HG03064 (cell line): Measurements from ENCODE around the gene RPLP2.

ENCODE experiments used
- ATAC-seq: cut with Tn5 transposase; IDR thresholded peaks from one replicate; pipeline ENCODE4 v1.9.1; 2021; ENCODE audit warnings: low read depth; ENCODE audit not compliant: unreplicated experiment

The RPLP2 gene

DNA sequence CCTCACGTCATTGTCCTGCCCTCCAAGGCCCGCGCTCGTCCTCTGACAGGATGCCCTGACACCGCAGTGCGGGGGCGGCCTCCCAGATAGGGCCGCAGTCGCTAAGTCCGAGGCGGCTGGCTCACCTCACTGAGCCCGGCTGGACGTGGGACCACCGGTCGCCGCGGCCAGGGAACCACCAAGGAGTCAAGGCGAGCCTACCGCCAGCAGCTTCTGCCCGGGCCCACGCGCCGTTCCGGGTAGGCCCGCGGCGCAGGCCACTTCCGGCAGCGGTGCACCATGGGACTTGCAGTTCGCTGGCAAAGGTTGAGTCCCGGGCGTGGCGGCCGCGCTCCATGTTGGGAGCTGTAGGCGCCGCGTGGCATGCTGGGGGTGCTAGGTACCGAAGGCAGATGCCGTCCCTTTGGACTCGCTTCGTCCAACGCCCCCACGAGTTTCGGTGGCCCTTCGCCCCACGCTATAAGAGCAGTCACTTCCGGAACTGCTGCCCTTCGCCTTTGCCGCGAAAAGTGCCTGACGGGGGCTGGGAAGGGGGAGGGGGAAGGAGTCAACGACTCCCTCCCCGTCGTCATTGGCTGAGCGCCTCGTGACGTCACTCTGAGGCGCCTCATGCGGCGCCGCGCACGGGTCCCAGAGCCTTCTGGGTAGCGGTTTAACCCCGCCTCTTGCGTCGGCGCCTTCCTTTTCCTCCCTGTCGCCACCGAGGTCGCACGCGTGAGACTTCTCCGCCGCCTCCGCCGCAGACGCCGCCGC, at the start of gene RPLP2:
Gene RPLP2 (plus strand): TSS at position 681 of the 753 bp plus-strand sequence. CDS start 268 bp downstream, outside the sequence.
- peak; percentile 64 for ATAC-seq

- no peak for ATAC-seq
Measured at GRCh38 chr11:760236-760635, 49.5 kb upstream of the RPLP2 start.

GRCh38 chr11:761526-762108, 48.1 kb upstream of the RPLP2 start:
- no peak for ATAC-seq

- no peak for ATAC-seq
Measured at GRCh38 chr11:762421-763072, 47.2 kb upstream of the RPLP2 start.

DNA sequence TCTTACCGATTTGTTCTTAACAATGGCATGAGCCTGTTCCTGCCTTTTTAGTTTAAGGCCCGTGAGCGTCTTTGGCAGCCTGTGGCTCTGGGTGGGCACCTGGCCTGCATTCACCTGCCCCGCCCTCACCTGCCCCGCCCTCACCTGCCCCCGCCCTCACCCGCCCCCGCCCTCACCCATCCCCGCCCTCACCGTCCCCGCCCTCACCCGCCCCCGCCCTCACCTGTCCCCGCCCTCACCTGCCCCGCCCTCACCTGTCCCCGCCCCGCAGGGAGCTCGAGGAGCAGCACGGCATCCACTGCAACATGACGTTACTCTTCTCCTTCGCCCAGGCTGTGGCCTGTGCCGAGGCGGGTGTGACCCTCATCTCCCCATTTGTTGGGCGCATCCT, 46.7 kb upstream of the RPLP2 start:
- ATAC-seq, result no peak

GRCh38 chr11:763549-764321, 46.0 kb upstream of the RPLP2 start:
- ATAC-seq, result no peak

DNA sequence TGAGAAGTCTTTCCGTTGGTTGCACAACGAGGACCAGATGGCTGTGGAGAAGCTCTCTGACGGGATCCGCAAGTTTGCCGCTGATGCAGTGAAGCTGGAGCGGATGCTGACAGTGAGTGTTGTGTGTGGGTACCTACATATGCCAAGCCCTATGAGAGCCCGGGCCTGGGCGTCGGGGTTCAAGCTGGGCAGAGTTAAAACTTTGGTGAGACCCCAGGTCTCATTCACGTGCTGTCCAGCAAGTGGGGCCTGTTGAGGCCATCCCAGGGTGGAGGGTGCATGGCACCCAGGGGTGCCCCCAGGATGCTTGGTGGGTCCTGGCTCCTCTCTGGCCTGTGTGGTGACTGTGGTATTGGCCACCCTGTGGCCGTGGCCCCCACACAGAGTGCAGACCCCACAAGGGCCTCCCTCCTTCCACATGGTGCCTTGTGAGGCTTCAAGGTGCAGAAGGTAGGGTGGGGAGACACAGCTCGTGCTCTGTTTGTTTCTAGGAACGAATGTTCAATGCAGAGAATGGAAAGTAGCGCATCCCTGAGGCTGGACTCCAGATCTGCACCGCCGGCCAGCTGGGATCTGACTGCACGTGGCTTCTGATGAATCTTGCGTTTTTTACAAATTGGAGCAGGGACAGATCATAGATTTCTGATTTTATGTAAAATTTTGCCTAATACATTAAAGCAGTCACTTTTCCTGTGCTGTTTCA, 45.3 kb upstream of the RPLP2 start:
- ATAC-seq, result no peak

- ATAC-seq, result no peak
Measured at GRCh38 chr11:765025-765801, 44.6 kb upstream of the RPLP2 start.

- no peak for ATAC-seq
Measured at GRCh38 chr11:765802-766091, 44.0 kb upstream of the RPLP2 start.

DNA sequence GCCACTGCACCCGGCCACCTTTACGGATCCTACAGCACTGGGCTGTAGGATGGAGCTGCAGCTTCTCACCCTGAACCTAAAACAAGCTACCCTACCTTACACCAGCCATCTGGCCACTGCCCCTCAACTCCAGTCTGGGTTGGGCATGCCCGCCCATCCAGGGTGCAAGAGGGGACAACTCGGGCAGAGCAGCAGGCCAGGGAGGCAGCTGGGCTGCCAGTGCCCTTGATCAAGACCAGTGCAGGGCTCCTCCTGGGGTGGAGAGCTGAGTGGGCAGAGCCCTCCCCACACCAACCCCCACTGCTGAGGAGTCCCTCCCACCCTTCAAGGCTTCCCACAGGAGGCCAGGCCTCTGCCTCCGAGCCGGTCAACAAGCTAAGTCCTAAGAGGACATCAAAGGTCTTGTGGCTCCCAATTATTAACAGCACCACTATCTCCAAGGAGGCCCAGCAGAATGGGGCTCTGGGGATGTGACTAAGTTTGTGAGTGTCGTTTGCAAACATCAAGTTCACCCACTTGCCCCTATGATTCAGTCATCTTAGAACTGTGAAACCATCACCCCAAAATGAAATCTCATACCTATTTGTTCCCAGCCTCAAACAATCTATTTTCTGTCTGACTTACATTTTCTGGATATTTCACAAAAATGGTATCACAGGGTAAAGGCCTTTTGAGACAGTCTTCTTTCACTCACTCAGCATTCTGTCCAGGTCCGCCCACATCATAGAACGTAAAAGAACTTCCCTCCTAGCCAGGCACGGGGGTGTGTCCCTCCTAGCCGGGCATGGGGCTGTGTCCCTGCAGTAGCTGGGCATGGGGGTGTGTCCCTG, 43.4 kb upstream of the RPLP2 start:
- ATAC-seq, result no peak

GRCh38 chr11:766936-767210, 42.9 kb upstream of the RPLP2 start:
- no peak for ATAC-seq

DNA sequence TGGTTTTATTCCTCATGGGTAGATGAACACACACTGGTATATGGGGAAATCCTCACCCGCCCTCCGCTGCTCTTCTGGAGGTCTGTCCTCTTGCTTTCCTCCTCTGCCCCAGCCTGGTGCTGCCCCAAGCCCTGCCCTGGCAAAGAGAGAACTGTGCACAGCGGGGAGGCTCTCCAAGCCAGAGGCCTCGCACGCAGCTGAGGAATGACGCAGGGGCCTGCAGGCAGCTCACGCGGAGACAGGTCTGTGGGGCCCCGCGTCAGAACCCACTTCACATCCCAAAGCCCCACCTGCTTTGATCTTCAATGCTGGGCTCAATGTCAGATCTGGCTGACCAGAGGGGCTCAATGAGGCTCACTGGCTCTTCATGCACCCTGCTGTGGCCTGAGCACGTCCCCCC, 42.5 kb upstream of the RPLP2 start:
- no peak for ATAC-seq

GRCh38 chr11:769887-770641, 39.7 kb upstream of the RPLP2 start:
- ATAC-seq, result no peak

GRCh38 chr11:770642-771616, 38.8 kb upstream of the RPLP2 start:
- no peak for ATAC-seq

GRCh38 chr11:771617-772204, 38.1 kb upstream of the RPLP2 start:
- ATAC-seq, result no peak

- ATAC-seq, result no peak
Measured at GRCh38 chr11:772429-773390, 37.1 kb upstream of the RPLP2 start.
